B cell (primary cell): ENCODE data around the gene PTPRN2. TPM values are rescaled to one million over a fixed set of nuclear protein-coding genes. Genes with fewer than 3 reads are reported as not detected.

Experiments used
- ATAC-seq: fragments of 200-7000 bp; cut with Tn5 transposase; one replicate; pipeline ENCODE4 v1.10.0; 2021; ENCODE audit warnings: low read depth, mild to moderate bottlenecking, moderate number of reproducible peaks, moderate library complexity
- CTCF ChIA-PET: fragments of 350-600 bp; sonication (Branson Sonifier 250); formaldehyde crosslinking; loops from one replicate; lab custom pipeline; 2021; ENCODE audit warnings: antibody characterized with exemption, inconsistent platforms; lab: Charles Lee
- POLR2A ChIA-PET: fragments of 350-600 bp; sonication (Branson Sonifier 250); formaldehyde crosslinking; loops from one replicate; lab custom pipeline; 2021; ENCODE audit warnings: antibody characterized with exemption; lab: Charles Lee
- DNase-seq: peaks from one replicate; pipeline ENCODE4 v3.0.0; 2013
- H2AFZ ChIP-seq: 2 replicates; pipeline ENCODE4 v1.6.1; 2012; ENCODE audit warnings: mild to moderate bottlenecking, low read depth, low read length; ENCODE audit not compliant: insufficient read depth, poor library complexity, severe bottlenecking
- H3K27ac ChIP-seq, 2 donors: 1 replicate in 1 of 2; 2 replicates in 1 of 2; pipeline ENCODE4 v1.5.1; 2012 to 2013; ENCODE audit warnings: low read length in 2 of 2, mild to moderate bottlenecking in 2 of 2, moderate library complexity in 1 of 2
- H3K27me3 ChIP-seq, 4 experiments: fragments of 200-600 bp in 1 of 4; sonication (generic) in 1 of 4; replicated peaks in 1 of 4; 1 replicate in 2 of 4; 2 replicates in 2 of 4; pipeline versions ENCODE4 v1.6.1 to v1.7.0; 2013 to 2016; ENCODE audit warnings: low read length in 3 of 4, mild to moderate bottlenecking in 2 of 4, mixed read lengths in 1 of 4, moderate library complexity in 1 of 4; ENCODE audit not compliant: insufficient read depth in 4 of 4, control insufficient read depth in 3 of 4; ENCODE audit errors: control extremely low read depth in 1 of 4
- H3K36me3 ChIP-seq, 2 experiments: replicated peaks in 1 of 2; 1 replicate in 1 of 2; 2 replicates in 1 of 2; pipeline versions ENCODE4 v1.6.1 to v1.7.1; 2013; ENCODE audit warnings: low read length in 1 of 2; ENCODE audit not compliant: insufficient read depth in 2 of 2, control insufficient read depth in 1 of 2; ENCODE audit errors: control extremely low read depth in 1 of 2, extremely low read depth in 1 of 2
- H3K4me1 ChIP-seq, 2 donors: fragments of 200-600 bp in 1 of 2; sonication (generic) in 1 of 2; 1 replicate in 1 of 2; 2 replicates in 1 of 2; pipeline versions ENCODE4 v1.5.1 to v1.6.1; 2013 to 2017; ENCODE audit warnings: low read length in 2 of 2; ENCODE audit not compliant: control insufficient read depth in 2 of 2, insufficient read depth in 2 of 2
- H3K4me2 ChIP-seq: replicated peaks from 2 replicates; pipeline ENCODE3; 2012; ENCODE audit warnings: mild to moderate bottlenecking, low read depth, low read length; ENCODE audit not compliant: poor library complexity, severe bottlenecking
- H3K4me3 ChIP-seq, 5 experiments: fragments of 200-600 bp in 1 of 5; sonication (generic) in 1 of 5; 1 replicate in 3 of 5; 2 replicates in 2 of 5; pipeline versions ENCODE4 v1.5.1 to v1.7.0; 2011 to 2016; ENCODE audit warnings: low read length in 4 of 5, mild to moderate bottlenecking in 4 of 5, low read depth in 2 of 5, control low read depth in 1 of 5, moderate library complexity in 1 of 5; ENCODE audit not compliant: insufficient read depth in 1 of 5; ENCODE audit errors: control extremely low read depth in 1 of 5, extremely low read depth in 1 of 5
- H3K79me2 ChIP-seq: fragments of 200-600 bp; sonication (generic); one replicate; pipeline ENCODE4 v1.6.0; 2016; ENCODE audit warnings: low read length; ENCODE audit not compliant: control insufficient read depth, insufficient read depth
- H3K9ac ChIP-seq: fragments of 200-600 bp; sonication (generic); 2 replicates; pipeline ENCODE4 v1.6.1; 2017; ENCODE audit warnings: mild to moderate bottlenecking, low read length, moderate library complexity
- H3K9me3 ChIP-seq, 3 donors: one replicate each; pipeline versions ENCODE4 v1.6.1 to v1.7.1; 2013; ENCODE audit warnings: low read length in 2 of 3; ENCODE audit not compliant: control insufficient read depth in 2 of 3, insufficient read depth in 1 of 3; ENCODE audit errors: control extremely low read depth in 1 of 3
- H4K20me1 ChIP-seq: 2 replicates; pipeline ENCODE4 v1.6.0; 2012; ENCODE audit warnings: mild to moderate bottlenecking, low read length; ENCODE audit not compliant: insufficient read depth, control insufficient read depth, poor library complexity, severe bottlenecking
- H3K27ac Mint-ChIP-seq: one replicate; pipeline ENCODE4 v1.8.0; 2021; ENCODE audit warnings: mixed read lengths
- H3K27me3 Mint-ChIP-seq: one replicate; pipeline ENCODE4 v1.8.0; 2021; ENCODE audit warnings: mixed read lengths
- H3K4me1 Mint-ChIP-seq: one replicate; pipeline ENCODE4 v1.8.0; 2021; ENCODE audit warnings: mixed read lengths
- H3K4me3 Mint-ChIP-seq: one replicate; pipeline ENCODE4 v1.8.0; 2021; ENCODE audit warnings: mixed read lengths
- H3K9me3 Mint-ChIP-seq: one replicate; pipeline ENCODE4 v1.8.0; 2022; ENCODE audit warnings: mixed read lengths; ENCODE audit not compliant: insufficient read depth
- CTCF ChIP-seq: fragments of 200-600 bp; IDR thresholded peaks from one replicate; pipeline ENCODE4 v1.8.0; 2022; ENCODE audit warnings: antibody characterized with exemption, mild to moderate bottlenecking
- EZH2 ChIP-seq: IDR thresholded peaks from 2 replicates; pipeline ENCODE4 v1.6.1; 2012; ENCODE audit warnings: borderline replicate concordance, low read depth, mild to moderate bottlenecking, moderate library complexity, low read length; ENCODE audit not compliant: insufficient read depth, poor library complexity, severe bottlenecking
- WGBS: methylation state at CpG from one replicate; pipeline ENCODE4 v1.1.5; 2013; ENCODE audit warnings: missing lambda C conversion rate; ENCODE audit not compliant: insufficient coverage; 5-methylcytosine and 5-hydroxymethylcytosine counted together
- intact Hi-C: fragments of 100-400 bp; cut with micrococcal nuclease; formaldehyde crosslinking; loops from one replicate; pipeline ENCODE4 v1.10.0; 2022
- polyA plus RNA-seq: library from polyadenylated mRNA; depleted of rRNA; stranded (reverse); fragments of >200 nt; gene quantifications from 2 replicates; pipeline ENCODE4 v1.2.3, GENCODE V29; 2012
- total RNA-seq, 2 donors: library from RNA; stranded (reverse); fragments of 120-200 nt in 1 of 2; gene quantifications; 1 replicate in 1 of 2; 2 replicates in 1 of 2; pipeline versions ENCODE4 v1.2.3 to v1.2.4, GENCODE V29; 2013 to 2022

Gene PTPRN2
- total and polyA plus RNA-seq, 2 donors (not counting 1 experiment from before 2014, with no cell fraction given), result 2.0 to 5.0 TPM

- TF ChIP-seq CTCF, result no peak
- TF ChIP-seq EZH2, result no peak
- intact Hi-C loops, result no loop called here
- H3K9ac ChIP-seq, result no peak overlapping the region
Observed at GRCh38 chr7:158108646-158109293, 478.9 kb downstream of the PTPRN2 start.

GRCh38 chr7:158107806-158108205, 479.8 kb downstream of the PTPRN2 start:
- CTCF ChIA-PET, result no interaction called here
- Histone ChIP-seq H3K9me3 (peaks cover 0 to 61% (median 0%) of the 10 kb centered on the region in 3 donors), H3K79me2 (no peaks in the 10 kb centered on the region)

More at GRCh38 chr7:158108646-158109293, 478.9 kb downstream of the PTPRN2 start:
- Mint-ChIP-seq H3K9me3 (no peaks in the 10 kb centered on the region), H3K27me3 (no peaks in the 10 kb centered on the region), H3K4me1 (no peaks in the 10 kb centered on the region), H3K4me3 (no peak overlapping the region), H3K27ac (no peak overlapping the region)
- Histone ChIP-seq H4K20me1 (no peaks in the 10 kb centered on the region), H3K4me1 (no peaks in the 10 kb centered on the region), H3K79me2 (no peaks in the 10 kb centered on the region), H3K27ac (no peak overlapping the region), H3K36me3 (no peaks in the 10 kb centered on the region), H3K9me3 (peaks cover 0 to 65% (median 0%) of the 10 kb centered on the region in 3 donors), H3K4me2 (no peak overlapping the region), H3K27me3 (no peaks in the 10 kb centered on the region), H3K4me3 (no peak overlapping the region), H2AFZ (no peak overlapping the region)
- ChIA-PET CTCF (no interaction called here), POLR2A (no interaction called here)
- WGBS, result 87% methylated on average over 4 of the region's 4 CpGs
- DNase-seq (no peak), ATAC-seq (no peak)

More at GRCh38 chr7:158107806-158108205, 479.8 kb downstream of the PTPRN2 start:
- no peak overlapping the region for H3K4me3 ChIP-seq
- H3K9ac ChIP-seq, result no peak overlapping the region
- no peaks in the 10 kb centered on the region for H3K27me3 Mint-ChIP-seq
- no peaks in the 10 kb centered on the region for H3K4me1 ChIP-seq
- no peak overlapping the region for H3K27ac Mint-ChIP-seq
- H3K4me1 Mint-ChIP-seq, result no peaks in the 10 kb centered on the region
- no peaks in the 10 kb centered on the region for H4K20me1 ChIP-seq
- H3K27me3 ChIP-seq, result no peaks in the 10 kb centered on the region
- DNase-seq (no peak), ATAC-seq (no peak)
- intact Hi-C loops, result no loop called here
- H3K27ac ChIP-seq, result no peak overlapping the region
- no peak overlapping the region for H2AFZ ChIP-seq
- no peak overlapping the region for H3K4me2 ChIP-seq
- 81% methylated on average over 2 of the region's 2 CpGs for WGBS
- H3K9me3 Mint-ChIP-seq, result no peaks in the 10 kb centered on the region
- H3K36me3 ChIP-seq, result no peaks in the 10 kb centered on the region
- TF ChIP-seq CTCF, result no peak
- TF ChIP-seq EZH2, result no peak
- POLR2A ChIA-PET, result no interaction called here
- H3K4me3 Mint-ChIP-seq, result no peak overlapping the region
